Hematopoietic multipotent progenitor cell treated with erythropoietin and hydrocortisone succinate and interleukin-3 and kit ligand, for 17 days (in vitro differentiated cells): ENCODE measurements around the gene FARP2.

Experiments used
- DNase-seq: peaks from one replicate; pipeline ENCODE4 v3.0.0-alpha.2; 2015; ENCODE audit warnings: low spot score

Gene FARP2

GRCh38 chr2:241534293-241534692 is 178.2 kb downstream of the FARP2 start:
- no peak for DNase-seq

GRCh38 chr2:241534701-241535375 is 178.8 kb downstream of the FARP2 start:
- no peak for DNase-seq

DNA sequence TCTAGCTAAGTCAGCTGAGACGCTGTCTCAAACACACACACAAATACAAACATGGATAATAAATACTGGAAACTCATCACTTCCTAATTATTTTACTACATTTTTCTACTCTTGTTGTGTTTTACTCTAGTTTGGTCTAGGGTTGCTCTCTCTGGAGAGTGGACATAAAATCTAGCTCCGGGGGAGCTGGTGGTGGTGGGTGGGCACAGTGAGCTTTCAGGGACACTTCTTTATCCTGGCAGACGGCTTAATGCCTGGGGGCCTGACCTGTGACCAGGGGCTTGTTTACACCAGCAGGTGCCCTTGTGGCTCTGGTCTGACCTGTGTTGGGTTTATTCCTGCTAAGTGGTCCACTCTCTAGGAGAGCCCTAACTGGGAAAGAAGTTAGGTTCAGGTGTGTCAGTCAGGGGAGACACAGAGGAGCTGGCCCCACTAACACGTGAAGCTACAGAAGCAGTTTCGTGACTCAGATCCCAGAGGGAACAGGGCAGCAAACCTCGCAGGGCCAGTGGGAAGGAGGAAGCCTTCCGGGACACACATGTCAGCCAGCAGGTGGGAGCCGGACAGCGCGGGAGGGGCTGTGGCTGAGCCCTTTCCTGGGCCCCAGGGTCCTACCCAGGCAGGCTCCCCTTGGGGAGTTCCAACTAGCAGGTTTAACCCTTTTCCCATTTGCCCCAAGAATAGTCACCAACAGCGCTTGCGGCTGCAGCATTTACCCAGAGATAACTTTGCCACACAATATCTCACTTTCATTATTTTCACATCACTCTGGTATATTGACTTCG is 180.0 kb downstream of the FARP2 start:
- DNase-seq = no peak

DNA sequence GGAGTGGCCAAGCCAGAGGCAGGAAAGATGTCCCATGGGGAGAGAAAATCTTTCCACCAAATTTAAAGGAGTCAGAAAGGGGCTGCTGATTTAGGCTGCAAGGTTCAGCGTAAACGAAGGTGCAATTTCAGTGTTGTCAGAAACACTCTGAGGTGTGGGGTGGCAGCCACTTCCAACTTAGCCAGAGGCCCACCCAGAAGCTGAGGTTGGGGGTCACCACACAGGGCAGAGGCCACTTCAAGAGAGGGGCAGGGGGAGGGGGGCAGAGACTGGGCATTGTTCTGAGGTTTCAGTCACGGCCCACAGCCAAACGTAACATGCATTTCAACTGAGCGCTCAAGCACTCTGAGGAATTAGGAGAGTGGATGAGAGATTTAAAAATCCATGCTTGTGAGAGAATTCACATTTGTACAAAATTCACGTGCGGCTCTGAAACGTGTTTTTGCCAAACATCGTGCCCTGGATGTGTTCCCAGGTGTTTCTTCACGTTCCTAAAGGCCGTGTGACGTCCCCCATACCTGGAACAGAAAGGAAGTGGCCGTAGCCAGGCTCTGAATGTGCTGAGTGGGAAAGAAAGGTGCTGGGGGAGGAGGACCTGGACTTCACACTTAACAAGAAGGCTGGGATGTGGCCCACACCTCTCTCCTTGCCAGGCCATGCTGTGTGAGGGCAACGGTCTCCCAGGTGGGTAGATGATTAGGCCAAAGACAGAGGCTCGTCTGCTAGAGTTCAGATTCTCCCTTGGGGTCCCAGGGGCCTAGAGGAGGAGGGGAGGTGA is 182.9 kb downstream of the FARP2 start:
- DNase-seq = no peak

- DNase-seq = no peak
Measured at GRCh38 chr2:241539616-241540374, 183.7 kb downstream of the FARP2 start.

DNA sequence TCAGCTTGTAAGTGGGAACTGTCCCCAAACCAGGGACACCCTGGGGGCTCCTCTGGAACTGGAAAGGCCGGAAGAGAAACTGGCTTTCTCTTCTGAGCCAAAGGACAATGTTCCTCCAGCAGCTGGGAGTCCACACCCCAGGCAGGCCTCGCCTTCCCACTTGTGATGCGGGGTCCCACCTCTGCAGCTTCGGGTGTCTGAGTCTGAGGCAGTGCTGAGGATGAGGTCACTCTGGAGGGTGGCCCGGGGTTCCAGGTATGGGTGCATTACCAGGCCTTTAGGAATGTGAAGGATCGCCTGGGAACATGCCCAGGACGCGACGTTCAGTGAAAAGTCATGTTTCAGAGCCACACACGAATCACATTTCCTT is 184.3 kb downstream of the FARP2 start:
- DNase-seq = no peak

- peak; percentile 74 for DNase-seq
Measured at GRCh38 chr2:241540771-241541561, 184.9 kb downstream of the FARP2 start.

DNA sequence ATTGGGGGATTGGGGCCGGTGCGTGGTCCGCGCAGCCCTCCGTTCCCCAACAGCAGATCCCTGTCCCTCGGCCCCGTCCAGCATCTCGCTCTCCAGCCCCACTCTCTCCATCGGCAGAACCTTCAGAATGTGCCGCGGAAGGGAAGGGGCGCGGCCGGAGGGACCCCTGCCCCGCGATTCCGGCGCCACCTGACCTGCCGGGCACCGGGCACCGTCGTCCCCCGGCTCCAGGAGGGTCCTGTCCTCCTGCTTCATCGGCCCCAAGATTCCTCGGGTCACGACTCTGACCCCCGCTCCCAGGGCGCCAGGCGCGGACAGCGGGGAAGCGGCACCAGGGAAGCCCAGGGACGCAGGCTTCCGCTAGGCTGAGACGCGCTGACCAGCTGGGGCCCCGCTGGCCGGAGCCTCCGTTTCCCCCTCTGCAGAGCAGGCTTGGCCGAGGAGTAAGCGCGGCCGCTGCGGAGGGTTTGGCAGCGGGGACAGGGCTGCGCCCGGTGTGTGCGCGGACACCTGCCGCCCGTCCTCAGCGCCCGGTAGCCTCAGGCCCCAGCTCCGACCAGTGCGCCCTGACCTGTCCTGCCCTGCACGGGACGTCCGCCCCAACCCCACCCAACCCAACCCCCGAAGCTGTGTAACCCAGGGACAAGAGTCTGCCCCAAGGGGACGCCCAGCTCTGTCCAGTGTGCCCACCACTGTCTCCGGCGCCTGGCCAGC is 185.6 kb downstream of the FARP2 start:
- DNase-seq = no peak

- no peak for DNase-seq
Measured at GRCh38 chr2:241542278-241542605, 186.2 kb downstream of the FARP2 start.
